Activated CD4-positive, alpha-beta T cell treated with anti-CD3 and anti-CD28 coated beads, Interleukin-10, Interleukin-2, amounts not matched to agents 100 ng/mL and 50 ng/mL, durations not matched to agents 16 hours and 8 hours (primary cell): Measurements from ENCODE around the gene XPO5.
"Not testable (repeated sequence)": the region's sequence is repeated elsewhere in the genome, so short reads cannot be mapped to it uniquely, and the experiment has no call there.

Experiments
- DNase-seq: peaks from one replicate; pipeline ENCODE4 v3.0.0-alpha.2; 2020

XPO5 gene

GRCh38 chr6:43582911-43583310 is 7.1 kb upstream of the XPO5 start:
- no peak for DNase-seq

- no peak for DNase-seq
Observed at GRCh38 chr6:43579171-43579570, 3.3 kb upstream of the XPO5 start.

DNA sequence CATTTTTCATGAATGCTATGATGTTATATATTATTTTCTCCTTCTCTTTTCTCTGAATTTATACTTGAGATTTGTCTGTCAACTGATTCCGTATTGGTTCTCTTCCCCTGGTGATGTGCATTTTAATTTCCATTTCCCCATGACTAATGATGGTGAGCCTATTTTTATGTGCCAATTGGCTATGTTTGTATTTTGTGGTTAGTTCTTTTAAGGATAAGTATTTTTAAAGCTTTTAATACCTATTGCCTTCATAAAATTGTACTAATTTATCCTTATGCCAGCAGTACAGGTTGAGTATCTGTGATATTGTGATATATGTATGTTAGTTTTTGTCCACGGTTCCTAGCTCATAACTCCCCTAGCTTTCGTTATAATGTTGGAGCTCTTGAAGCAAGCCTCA is 2.9 kb upstream of the XPO5 start:
- no peak for DNase-seq

DNA sequence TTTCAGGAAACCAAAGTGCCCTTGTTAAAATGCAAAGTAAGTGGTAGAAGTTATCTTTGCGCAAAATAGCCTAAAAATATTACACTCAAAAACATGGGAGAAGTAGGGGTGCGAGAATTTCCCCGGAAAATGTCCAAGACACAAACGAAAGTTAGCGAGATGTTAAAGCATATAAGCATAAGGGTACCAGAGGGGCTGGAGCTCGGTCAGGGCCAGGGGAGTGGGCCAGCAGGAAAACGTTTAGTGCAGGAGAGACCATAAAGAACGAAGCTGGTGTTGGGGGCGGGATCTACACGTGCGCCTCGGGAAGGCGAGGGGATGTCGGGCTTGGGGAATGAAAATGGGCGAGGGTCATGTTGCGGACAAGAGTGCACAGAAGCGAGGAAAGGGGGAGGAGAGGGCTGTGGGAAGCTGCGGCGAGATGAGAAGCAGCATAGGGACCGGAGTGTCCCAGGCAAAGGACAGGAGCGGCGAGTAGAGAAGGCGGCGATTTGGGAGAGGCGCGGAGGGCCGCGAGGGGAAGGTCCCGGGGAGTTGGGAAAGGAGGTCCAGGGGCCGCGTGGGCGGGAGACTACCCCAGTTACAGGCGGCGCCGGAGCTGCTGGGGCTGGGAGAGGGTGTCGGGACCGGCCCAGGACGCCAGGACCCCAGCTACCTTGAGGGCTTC is 600 bp downstream of the XPO5 start:
- DNase-seq: no peak

DNA sequence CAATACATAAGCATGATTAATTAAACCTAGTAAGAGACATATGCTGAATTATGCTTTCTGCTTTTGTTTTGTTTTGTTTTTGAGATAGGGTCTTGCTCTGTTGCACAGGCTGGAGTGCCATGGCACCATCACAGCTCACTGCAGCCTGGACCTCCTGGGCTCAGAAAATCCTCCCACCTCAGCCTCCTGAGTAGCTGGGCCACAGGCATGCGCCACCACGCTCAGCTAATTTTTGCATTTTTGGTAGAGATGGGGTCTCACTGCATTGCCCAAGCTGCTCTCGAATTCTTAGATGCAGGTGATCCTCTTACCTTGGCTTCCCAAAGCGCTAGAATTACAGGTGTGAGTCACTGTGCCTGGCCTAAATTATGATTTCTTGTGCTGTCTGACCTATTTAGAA is 3.8 kb downstream of the XPO5 start:
- DNase-seq: no peak

GRCh38 chr6:43570876-43571441 is 4.9 kb downstream of the XPO5 start:
- peak; percentile 90 for DNase-seq

DNA sequence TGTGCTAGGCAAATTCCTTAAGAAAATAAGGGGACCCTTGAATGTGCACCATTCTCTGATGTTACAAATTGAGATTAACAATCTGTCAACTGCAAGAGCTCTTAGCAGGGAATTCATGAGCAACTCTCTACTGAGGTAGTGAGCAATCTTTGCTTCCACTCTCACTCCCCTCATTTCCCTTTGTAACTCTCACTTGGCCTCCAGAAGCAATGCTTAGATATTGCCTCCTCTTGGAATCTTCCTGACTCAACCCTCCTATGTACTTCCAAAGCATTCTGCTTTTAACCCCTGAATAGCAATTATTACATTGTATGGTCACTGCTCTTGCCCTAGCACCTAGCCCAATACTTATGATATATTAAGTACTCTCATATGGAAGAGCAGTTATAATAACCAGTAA is 16.5 kb downstream of the XPO5 start:
- no peak for DNase-seq

DNA sequence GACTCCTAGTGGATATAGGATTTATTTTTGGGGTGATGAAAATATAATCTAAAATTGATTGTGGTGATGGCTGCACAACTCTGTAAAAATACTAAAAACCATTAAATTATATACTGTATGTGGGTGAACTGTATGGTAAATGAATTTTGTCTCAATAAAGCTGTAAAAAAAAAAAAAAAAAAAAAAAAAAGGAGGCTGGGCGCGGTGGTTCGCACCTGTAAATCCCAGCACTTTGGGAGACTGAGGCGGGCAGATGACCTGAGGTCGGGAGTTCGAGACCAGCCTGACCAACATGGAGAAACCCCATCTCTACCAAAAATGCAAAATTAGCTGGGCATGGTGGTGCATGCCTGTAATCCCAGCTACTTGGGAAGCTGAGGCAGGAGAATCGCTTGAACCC is 18.2 kb downstream of the XPO5 start:
- DNase-seq: not testable (repeated sequence)

DNA sequence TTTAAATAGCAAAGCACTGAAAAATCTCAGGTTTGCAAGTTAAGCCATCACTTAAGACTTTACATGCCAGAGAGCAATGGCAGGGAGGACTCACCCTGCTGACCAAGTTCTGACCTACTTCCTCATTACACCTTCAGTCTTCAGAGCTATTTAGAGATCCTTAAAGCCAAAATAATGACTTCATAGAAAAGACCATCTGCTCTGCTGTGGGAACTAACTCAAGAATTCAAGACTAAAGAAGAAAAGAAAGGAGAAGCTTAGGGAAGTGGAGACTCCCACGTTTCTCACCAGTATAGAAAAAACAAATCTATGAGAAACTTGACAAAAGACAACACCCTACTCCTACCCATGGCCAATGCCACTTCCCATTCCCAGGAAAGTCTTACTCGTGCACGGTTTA is 28.6 kb downstream of the XPO5 start:
- DNase-seq: no peak

DNA sequence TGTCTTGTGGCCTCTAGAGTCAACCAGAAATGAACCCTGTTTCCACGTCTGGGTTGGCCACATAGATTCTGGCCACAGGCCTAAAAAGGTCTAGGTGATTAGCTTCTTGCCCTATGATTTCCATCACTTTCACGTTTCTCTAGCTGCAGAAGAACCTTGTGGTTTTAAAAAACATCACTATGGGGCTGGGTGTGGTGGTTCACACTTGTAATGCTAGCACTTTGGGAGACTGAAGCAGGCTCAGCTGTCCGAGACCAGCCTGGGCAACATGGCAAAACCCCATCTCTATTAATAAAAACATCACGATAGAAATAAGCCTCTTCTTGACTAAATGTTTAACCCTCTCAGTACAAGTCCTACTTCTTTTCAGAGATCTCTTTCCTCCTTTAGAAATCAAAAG is 31.4 kb downstream of the XPO5 start:
- DNase-seq: no peak

DNA sequence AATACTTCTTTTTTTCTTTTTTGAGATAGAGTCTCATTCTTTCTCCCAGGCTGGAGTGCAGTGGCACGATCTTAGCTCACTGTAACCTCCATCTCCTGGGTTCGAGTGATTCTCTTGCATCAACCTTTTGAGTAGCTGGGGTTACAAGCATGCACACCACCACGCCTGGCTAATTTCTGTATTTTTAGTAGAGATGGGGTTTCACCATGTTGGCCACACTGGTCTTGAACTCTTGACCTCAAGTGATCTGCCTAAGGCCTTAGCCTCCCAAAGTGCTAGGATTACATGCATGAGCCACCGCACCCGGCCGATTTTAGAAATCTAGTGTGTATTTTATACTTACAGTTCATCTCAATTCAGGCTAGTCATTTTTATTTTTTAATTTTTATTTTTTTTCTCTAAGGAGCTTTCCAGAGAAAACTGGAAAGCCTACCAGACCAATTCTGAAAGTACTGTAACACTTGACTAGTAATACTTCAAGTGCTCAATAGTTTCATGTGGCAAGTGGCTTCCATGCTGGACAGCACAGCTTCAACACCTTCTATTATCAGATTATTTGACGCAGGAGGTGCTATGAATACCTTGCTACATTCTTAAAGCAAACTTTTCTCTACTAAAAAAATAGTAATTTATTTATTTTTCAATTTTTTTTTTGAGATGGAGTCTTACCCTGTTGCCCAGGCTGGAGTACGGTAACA is 33.9 kb downstream of the XPO5 start:
- no peak for DNase-seq

- no peak for DNase-seq
Observed at GRCh38 chr6:43540507-43540906, 35.3 kb downstream of the XPO5 start.

DNA sequence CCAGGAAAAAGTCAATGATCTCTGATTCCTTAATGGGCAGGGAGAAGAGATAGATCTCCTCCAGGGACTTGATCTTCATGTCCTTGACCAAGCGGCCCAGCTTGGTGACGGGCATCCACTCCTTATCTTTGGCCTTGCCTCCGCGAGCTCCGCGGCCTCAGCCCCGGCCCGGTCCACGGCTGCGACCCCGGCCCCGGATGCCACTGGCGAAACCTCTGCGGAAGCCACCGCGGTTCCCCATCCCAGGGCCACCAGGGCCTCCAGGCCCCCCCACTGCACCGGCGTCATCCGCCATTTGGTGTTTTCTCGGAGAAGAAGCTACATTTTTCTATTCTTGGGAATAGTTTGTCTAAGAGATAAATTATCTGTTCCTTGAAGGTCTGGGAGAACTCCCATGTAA is 36.4 kb downstream of the XPO5 start:
- DNase-seq: not testable (repeated sequence)

DNA sequence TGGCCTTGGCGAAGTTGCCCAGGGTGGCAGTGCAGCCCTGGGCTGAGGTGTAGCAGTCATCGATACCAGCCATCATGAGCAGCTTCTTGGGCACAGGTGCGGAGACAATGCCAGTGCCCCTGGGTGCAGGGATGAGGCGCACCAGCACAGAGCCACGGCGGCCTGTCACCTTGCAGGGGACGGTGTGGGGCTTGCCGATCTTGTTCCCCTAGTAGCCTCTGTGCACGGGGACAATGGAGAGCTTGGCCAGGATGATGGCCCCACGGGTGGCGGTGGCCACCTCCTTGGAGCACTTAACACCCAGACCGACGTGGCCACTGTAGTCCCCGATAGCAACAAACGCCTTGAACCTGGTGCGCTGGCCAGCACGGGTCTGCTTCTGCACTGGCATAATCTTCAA is 36.9 kb downstream of the XPO5 start:
- not testable (repeated sequence) for DNase-seq

DNA sequence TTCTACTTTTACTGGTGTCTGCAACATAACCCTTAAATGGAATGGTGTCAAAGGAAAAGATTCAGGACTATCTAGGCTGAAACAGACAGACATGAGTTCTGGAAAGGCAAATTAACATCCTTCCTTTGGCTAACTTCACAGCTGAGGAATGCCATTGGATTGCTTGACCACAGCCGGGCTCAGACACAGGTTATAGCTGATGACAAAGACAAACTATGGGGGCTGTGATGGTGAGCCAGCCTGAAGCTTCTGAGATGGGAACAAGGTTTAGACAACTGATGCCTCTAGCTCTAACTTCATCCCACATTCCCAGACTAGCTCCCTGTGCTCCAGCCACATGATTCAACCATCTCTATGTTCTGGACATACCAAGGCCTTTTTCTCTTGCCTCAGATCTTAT is 43.6 kb downstream of the XPO5 start:
- no peak for DNase-seq

DNA sequence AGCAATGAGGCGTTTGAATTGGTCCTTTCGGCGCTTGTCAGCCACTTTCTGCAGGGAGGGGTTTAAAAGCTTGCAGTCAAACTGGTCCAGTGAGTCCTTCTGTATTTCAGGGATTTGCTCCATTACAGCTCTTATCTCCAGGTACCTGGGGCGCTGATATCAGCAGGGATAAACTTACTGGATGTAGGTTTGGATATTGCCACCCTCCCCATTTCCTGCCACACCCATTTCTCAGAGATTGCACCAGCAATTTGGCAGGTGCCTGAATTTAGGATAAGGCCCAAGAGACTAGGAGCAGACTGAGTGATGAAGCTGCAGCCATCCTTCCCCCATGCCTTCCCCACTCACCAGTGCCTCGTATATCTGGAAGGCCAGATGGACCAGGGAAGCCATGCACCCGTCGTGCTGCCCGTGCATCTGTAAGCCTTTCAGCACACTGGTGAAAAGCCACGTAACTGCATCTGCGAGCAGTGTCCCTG is 51.3 kb downstream of the XPO5 start:
- DNase-seq: no peak

GRCh38 chr6:43523284-43523683 is 52.6 kb downstream of the XPO5 start:
- DNase-seq: no peak

DNA sequence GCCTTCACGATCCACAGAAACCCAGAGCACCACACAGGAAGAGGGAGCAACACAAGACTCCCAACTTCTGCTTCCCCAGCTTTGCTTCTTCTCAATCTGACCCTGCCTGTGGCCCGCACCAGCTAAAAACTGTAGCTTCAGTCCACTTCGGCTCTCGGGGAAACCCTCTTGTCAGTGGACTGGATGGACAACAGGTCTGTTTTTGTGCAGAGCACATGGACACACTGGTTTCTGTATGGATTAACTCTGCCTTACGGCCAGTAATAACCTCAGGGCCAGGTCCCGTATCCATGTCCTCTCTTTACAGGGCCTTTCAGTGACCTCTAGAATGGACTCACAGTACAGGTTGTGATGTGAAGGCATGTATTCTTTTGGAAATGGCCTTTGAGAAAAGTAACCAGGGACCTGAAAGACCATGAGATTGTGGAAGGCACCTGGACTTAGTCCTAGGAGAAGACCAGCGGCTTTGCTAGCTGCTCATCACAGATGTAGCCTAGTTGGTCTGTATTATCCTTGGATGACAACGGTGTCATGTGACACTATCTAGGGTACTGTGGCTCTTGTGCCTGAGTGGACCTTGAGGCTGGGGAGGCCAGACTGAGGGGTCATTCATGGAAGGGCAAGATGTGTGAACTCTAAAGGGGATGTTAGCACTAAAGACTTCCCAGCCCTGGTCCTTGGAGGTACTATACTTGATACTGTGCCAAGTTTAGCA is 53.1 kb downstream of the XPO5 start:
- DNase-seq: no peak

DNA sequence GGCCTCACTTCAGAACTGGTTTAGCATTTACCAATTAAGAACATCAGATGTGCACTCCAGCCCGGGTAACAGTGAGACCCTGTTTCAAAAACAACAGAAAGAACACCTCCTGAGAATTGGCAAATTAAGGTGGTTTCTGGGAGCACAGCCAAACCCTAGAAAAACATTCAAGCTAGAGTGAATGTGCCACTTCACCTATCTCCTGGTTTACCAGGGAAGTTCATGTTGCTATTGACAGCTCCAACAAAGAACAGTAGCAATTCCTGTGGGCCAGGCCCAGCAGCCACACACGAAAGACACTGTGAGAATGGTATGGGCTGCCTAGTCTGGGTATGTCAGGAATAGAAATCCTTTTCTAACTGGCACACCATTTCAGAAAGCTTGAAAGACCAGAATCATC is 54.0 kb downstream of the XPO5 start:
- DNase-seq: no peak

DNA sequence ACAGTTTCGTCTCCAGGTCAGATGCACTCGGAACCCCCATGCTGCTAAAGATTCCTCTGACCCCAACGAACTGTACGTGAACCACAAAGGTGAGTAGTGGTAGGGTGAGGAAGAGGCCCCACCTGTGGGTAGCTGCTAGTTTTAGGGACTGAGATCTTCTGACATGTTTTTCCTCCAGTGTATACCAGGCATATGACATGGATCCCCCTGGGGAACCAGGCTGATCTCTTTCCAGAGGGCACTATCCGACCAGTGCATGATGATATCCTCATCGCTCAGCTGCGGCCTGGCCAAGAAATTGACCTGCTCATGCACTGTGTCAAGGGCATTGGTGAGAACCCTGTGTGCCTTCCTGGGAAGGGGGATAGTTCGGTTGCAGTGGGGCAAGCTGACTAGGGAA is 55.7 kb downstream of the XPO5 start:
- no peak for DNase-seq

- no peak for DNase-seq
Observed at GRCh38 chr6:43517505-43518357, 58.1 kb downstream of the XPO5 start.

DNA sequence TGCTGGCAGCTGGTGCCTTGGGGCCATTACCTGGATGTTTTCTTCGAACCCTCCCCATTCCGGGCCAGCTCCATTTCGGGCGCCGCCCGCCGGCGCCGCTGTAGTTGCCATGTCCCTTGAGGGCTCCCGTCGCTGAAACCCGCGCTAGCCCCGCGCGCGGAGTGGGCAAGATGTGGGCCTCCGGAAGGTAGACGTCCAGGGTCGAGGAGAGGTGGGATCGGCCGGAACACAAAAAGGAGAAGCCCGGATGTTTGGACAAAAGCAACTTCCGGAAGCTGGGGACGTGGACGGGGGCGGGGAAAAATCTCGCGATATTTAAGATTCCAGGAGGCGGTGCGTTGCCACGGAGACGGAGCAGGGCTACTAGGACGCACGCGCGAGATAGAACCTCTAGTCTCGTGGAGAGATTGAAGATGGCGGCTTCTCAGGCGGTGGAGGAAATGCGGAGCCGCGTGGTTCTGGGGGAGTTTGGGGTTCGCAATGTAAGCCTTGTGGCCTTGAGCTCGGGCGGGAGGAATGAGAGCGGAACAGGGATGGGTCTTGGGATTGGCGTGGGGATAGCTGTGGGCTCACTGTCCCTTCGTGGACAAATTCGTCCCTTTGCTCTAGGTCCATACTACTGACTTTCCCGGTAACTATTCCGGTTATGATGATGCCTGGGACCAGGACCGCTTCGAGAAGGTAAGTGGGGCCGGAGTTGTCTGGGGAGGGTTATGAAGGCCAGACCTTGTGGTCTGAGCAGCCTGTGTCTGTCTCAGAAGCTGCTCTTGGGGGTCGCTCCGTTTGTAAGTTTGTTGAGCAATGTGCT is 58.9 kb downstream of the XPO5 start, which contains the start of the genes POLR1C and YIPF3:
POLR1C (plus strand) TSS at position 393 of the 808 bp plus-strand sequence; CDS start at position 414, 21 bp downstream.
YIPF3 (minus strand) TSS at position 230 of the 808 bp plus-strand sequence; CDS start at position 111, 119 bp downstream.
- DNase-seq: peak; percentile 98
